Fibroblast of villous mesenchyme (primary cell): ENCODE data around the gene MYT1. TPM values are rescaled to one million over a fixed set of nuclear protein-coding genes. Genes with fewer than 3 reads are reported as not detected.

Experiments used
- DNase-seq: peaks from one replicate; pipeline ENCODE4 v3.0.0-alpha.2; 2010; ENCODE audit warnings: low read depth
- H3K4me3 ChIP-seq: 2 replicates; pipeline ENCODE4 v1.5.1; 2011; ENCODE audit warnings: low read depth, mild to moderate bottlenecking, low read length
- CTCF ChIP-seq: IDR thresholded peaks from 2 replicates; pipeline ENCODE4 v1.5.1; 2012; ENCODE audit warnings: low read depth, mild to moderate bottlenecking, low read length; ENCODE audit not compliant: insufficient read depth
- total RNA-seq: library from RNA; depleted of rRNA; stranded (reverse); fragments of >200 nt; gene quantifications from 2 replicates; pipeline ENCODE4 v1.2.3, GENCODE V29; 2012

MYT1 gene
- total RNA-seq, 1 donor: not detected

- no peak for DNase-seq
- no peak overlapping the region for H3K4me3 ChIP-seq
Observed at GRCh38 chr20:64146301-64146935, 17.8 kb upstream of the MYT1 start.

GRCh38 chr20:64146936-64147477, 17.2 kb upstream of the MYT1 start:
- no peak for TF ChIP-seq CTCF
- DNase-seq: no peak
- no peak overlapping the region for H3K4me3 ChIP-seq

More at GRCh38 chr20:64146301-64146935, 17.8 kb upstream of the MYT1 start:
- TF ChIP-seq CTCF: no peak

GRCh38 chr20:64148581-64148980, 15.7 kb upstream of the MYT1 start:
- no peak for TF ChIP-seq CTCF
- DNase-seq: no peak

GRCh38 chr20:64149141-64149540, 15.1 kb upstream of the MYT1 start:
- no peak overlapping the region for H3K4me3 ChIP-seq
- TF ChIP-seq CTCF: no peak

More at GRCh38 chr20:64148581-64148980, 15.7 kb upstream of the MYT1 start:
- H3K4me3 ChIP-seq: no peak overlapping the region

GRCh38 chr20:64149809-64150560, 14.3 kb upstream of the MYT1 start:
- no peak for TF ChIP-seq CTCF
- DNase-seq: no peak
- no peak overlapping the region for H3K4me3 ChIP-seq

More at GRCh38 chr20:64149141-64149540, 15.1 kb upstream of the MYT1 start:
- DNase-seq: no peak

- DNase-seq: no peak
- H3K4me3 ChIP-seq: no peak overlapping the region
- no peak for TF ChIP-seq CTCF
Observed at GRCh38 chr20:64150756-64151632, 13.3 kb upstream of the MYT1 start.
